CD8-positive, alpha-beta memory T cell (primary cell): ENCODE data around the gene CMTM7. TPM values are rescaled to one million over a fixed set of nuclear protein-coding genes. Genes with fewer than 3 reads are reported as not detected.

Experiments
- CTCF ChIA-PET: fragments of 350-600 bp; sonication (Branson Sonifier 250); formaldehyde crosslinking; loops from one replicate; lab custom pipeline; 2021; ENCODE audit warnings: antibody characterized with exemption; lab: Charles Lee
- POLR2A ChIA-PET: fragments of 350-600 bp; sonication (Branson Sonifier 250); formaldehyde crosslinking; loops from one replicate; lab custom pipeline; 2021; ENCODE audit warnings: antibody characterized with exemption; lab: Charles Lee
- DNase-seq, 5 donors: peaks; one replicate each; pipeline versions ENCODE4 v3.0.0 to v3.0.0-alpha.2; 2020 to 2022; ENCODE audit warnings: mixed read lengths in 1 of 5
- H3K27ac ChIP-seq: one replicate; pipeline ENCODE4 v1.7.0; 2013; ENCODE audit warnings: low read depth, mild to moderate bottlenecking, low read length, moderate library complexity
- H3K27me3 ChIP-seq: 2 replicates; pipeline ENCODE4 v1.7.0; 2013; ENCODE audit warnings: low read length, mild to moderate bottlenecking; ENCODE audit not compliant: insufficient read depth, poor library complexity, severe bottlenecking
- H3K36me3 ChIP-seq: 2 replicates; pipeline ENCODE4 v1.7.0; 2013; ENCODE audit warnings: mild to moderate bottlenecking, low read length, moderate library complexity; ENCODE audit not compliant: insufficient read depth
- H3K4me1 ChIP-seq: 2 replicates; pipeline ENCODE4 v1.7.0; 2013; ENCODE audit warnings: mild to moderate bottlenecking, low read length, moderate library complexity; ENCODE audit not compliant: insufficient read depth
- H3K4me3 ChIP-seq: 2 replicates; pipeline ENCODE4 v1.7.0; 2013; ENCODE audit warnings: mild to moderate bottlenecking, low read length
- H3K9me3 ChIP-seq: 2 replicates; pipeline ENCODE4 v1.7.0; 2013; ENCODE audit warnings: mild to moderate bottlenecking, low read length
- H3K27ac Mint-ChIP-seq, 8 donors: one replicate each; pipeline ENCODE4 v1.8.0; 2020 to 2021; ENCODE audit warnings: mixed read lengths in 8 of 8, mild to moderate bottlenecking in 6 of 8, inconsistent platforms in 3 of 8, moderate library complexity in 3 of 8
- H3K27me3 Mint-ChIP-seq, 2 donors: one replicate each; pipeline ENCODE4 v1.8.0; 2020 to 2021; ENCODE audit warnings: mixed read lengths in 2 of 2, mild to moderate bottlenecking in 1 of 2, moderate library complexity in 1 of 2
- H3K36me3 Mint-ChIP-seq, 3 donors: one replicate each; pipeline ENCODE4 v1.8.0; 2020 to 2021; ENCODE audit warnings: mixed read lengths in 3 of 3, inconsistent platforms in 1 of 3, mild to moderate bottlenecking in 1 of 3
- H3K4me1 Mint-ChIP-seq, 3 donors: one replicate each; pipeline ENCODE4 v1.8.0; 2020 to 2021; ENCODE audit warnings: mixed read lengths in 3 of 3, inconsistent platforms in 1 of 3, mild to moderate bottlenecking in 1 of 3
- H3K4me3 Mint-ChIP-seq, 7 donors: one replicate each; pipeline ENCODE4 v1.8.0; 2020 to 2021; ENCODE audit warnings: mixed read lengths in 7 of 7, mild to moderate bottlenecking in 6 of 7, moderate library complexity in 4 of 7, inconsistent platforms in 2 of 7
- H3K9me3 Mint-ChIP-seq, 5 donors: one replicate each; pipeline ENCODE4 v1.8.0; 2020 to 2022; ENCODE audit warnings: mixed read lengths in 5 of 5, mild to moderate bottlenecking in 3 of 5, moderate library complexity in 2 of 5, inconsistent platforms in 1 of 5
- polyA plus RNA-seq: library from polyadenylated mRNA; unstranded; fragments of 300-500 nt; fragmentation: Illumina TruSeq; gene quantifications from one replicate; pipeline ENCODE4 v1.2.3, GENCODE V29; 2021
- total RNA-seq, 2 experiments: library from RNA; stranded (reverse); gene quantifications; one replicate each; pipeline ENCODE4 v1.2.3, GENCODE V29; 2021

Gene CMTM7
- total and polyA plus RNA-seq, 3 experiments from 2014 or later = 33.5 to 113 (median 39.4) TPM

DNA sequence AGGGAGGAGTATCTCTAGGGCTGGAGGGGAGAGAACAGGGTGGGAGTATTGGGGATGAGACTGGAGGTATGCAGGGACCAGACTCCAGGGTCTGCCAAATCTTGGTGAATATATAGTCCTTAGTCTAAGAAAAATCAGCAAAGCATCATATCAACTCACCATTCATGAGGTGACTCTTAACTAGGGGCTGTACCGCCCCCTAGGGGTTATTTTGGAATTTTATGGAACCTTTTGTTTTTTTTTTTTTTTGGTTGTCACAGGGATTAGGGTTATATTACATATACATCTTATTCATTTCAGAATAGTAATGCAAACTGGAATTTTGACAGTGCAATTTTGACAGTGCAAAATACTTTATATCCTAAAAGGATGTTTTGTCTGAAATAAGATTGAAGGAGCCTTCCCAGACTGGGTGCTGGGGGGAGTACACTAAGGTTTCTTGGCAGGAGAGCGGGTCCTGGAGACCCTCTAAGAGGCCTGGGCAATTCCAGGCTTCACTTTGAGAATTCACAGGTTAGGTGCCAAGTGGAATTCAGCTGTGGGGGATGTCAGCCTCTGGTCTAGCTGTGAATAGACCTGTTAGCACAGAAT lies 7.5 kb downstream of the CMTM7 start:
- no peaks in the 10 kb centered on the region for H3K36me3 ChIP-seq
- Mint-ChIP-seq H3K36me3 (peaks cover 0 to 5% (median 0%) of the 10 kb centered on the region in 3 donors), H3K27ac (peak overlapping the region; percentile 4 to 93 (median 68)), H3K9me3 (no peaks in the 10 kb centered on the region), H3K4me3 (peak overlapping the region in 2 of 7 donors; percentile 33 to 78), H3K27me3 (no peaks in the 10 kb centered on the region), H3K4me1 (peaks cover 59 to 90% (median 76%) of the 10 kb centered on the region in 3 donors)
- H3K27me3 ChIP-seq = no peaks in the 10 kb centered on the region
- CTCF ChIA-PET = interaction anchor here (1.0 to 17.3 kb wide), 8 partner anchors 25 to 69 kb away, joined by 3 to 160 read pairs (median 6); no protein-coding TSS in a partner anchor
- POLR2A ChIA-PET = no interaction called here
- H3K27ac ChIP-seq = no peak overlapping the region
- H3K9me3 ChIP-seq = no peaks in the 10 kb centered on the region
- peak in 4 of 5 donors; percentile 34 to 69 (median 58) for DNase-seq
- H3K4me1 ChIP-seq = peaks cover 45% of the 10 kb centered on the region
- H3K4me3 ChIP-seq = no peak overlapping the region

DNA sequence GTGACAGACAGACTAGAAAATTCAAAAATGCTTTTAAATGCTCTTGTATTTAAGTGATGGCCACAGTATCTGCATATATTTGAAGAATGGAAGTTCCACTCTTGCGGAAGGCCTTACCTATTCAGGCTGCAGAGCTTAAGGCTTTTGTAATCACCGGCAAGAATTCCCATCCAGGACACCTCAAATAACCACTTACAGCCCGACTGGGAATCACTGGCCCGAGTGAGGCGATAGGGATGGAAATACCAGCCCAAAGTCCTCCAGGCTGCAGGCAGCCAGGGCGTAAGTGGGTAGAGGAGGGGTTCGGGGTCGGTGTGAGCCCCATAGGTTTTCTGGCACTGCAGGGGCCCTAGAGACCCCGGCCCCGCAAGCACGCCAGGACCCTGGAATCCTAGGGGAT lies 9.5 kb downstream of the CMTM7 start:
- H3K36me3 Mint-ChIP-seq = peaks cover 0 to 20% (median 2%) of the 10 kb centered on the region in 3 donors
- Histone ChIP-seq H3K27ac (peak overlapping the region; percentile 73), H3K4me3 (peak overlapping the region; percentile 67), H3K36me3 (no peaks in the 10 kb centered on the region), H3K4me1 (peaks cover 47% of the 10 kb centered on the region), H3K9me3 (no peaks in the 10 kb centered on the region), H3K27me3 (no peaks in the 10 kb centered on the region)
- no peaks in the 10 kb centered on the region for H3K27me3 Mint-ChIP-seq
- H3K27ac Mint-ChIP-seq = peak overlapping the region; percentile 93 to 99 (median 96)
- H3K4me3 Mint-ChIP-seq = peak overlapping the region; percentile 84 to 98 (median 91)
- ChIA-PET CTCF (interaction anchor here (0.7 to 17.3 kb wide), 6 partner anchors 8 to 67 kb away, joined by 3 to 160 read pairs (median 5); no protein-coding TSS in a partner anchor), POLR2A (interaction anchor here (0.6 to 1.2 kb wide), 2 partner anchors 10 to 66 kb away, joined by 3 to 9 read pairs; partner anchors contain the start of gene CMTM7)
- no peak for DNase-seq
- H3K4me1 Mint-ChIP-seq = peaks cover 52 to 90% (median 66%) of the 10 kb centered on the region in 3 donors
- no peaks in the 10 kb centered on the region for H3K9me3 Mint-ChIP-seq

DNA sequence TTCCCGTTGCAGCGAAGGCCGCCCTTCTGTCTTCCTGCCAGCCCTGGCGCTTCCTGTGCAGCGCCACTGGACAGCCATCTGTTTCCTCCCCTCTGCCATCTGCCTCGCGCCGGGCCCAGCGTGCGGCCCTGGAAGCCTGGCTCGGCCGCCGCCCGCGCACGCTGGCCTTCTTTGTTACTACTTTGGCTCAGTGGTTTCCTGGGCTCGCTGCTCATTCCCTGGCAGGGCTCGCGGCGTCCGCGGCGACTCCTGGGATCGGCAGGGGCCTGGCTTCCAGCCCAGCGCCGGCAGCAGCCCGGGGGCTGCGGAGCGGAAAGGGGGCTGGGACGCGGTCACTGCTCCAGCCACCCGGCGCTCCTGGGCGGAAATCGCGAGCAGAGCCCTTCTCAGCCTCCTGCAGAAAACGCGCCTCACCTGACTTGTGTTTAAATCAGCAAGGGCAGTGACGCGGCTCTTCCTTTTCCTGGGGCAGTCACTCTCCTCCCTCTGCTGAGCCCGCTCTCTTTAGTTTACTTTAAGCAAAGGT lies 10.0 kb downstream of the CMTM7 start:
- H3K4me3 ChIP-seq = peak overlapping the region; percentile 67

DNA sequence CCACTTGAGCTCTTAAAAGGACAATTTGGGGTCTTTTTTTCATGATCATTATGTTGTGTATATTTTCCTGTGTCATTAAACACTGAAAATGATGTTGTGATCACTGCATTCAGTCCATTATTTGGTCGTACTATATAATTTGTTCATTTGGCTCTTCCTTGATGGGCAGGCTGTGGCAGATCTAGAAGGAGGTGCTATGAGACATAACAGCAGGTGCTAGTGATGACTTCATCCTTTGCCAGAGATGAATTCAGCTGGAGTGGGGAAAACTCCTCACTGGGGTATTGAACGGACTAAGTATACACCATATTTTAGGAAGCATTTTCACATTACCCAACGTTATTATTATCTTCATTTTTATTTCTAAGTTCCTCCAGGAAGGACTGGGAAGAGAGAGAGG lies 12.0 kb downstream of the CMTM7 start:
- Mint-ChIP-seq H3K27ac (peak overlapping the region; percentile 52 to 95 (median 90)), H3K4me1 (peaks cover 45 to 95% (median 58%) of the 10 kb centered on the region in 3 donors), H3K9me3 (no peaks in the 10 kb centered on the region), H3K4me3 (peak overlapping the region in 6 of 7 donors; percentile 3 to 73 (median 28)), H3K27me3 (no peaks in the 10 kb centered on the region), H3K36me3 (peaks cover 0 to 34% (median 2%) of the 10 kb centered on the region in 3 donors)
- ChIA-PET POLR2A (no interaction called here), CTCF (interaction anchor here (0.8 to 5.4 kb wide), 6 partner anchors 10 to 67 kb away, joined by 3 to 33 read pairs (median 5); no protein-coding TSS in a partner anchor)
- no peak overlapping the region for H3K4me3 ChIP-seq
- H3K27ac ChIP-seq = no peak overlapping the region
- no peaks in the 10 kb centered on the region for H3K36me3 ChIP-seq
- no peaks in the 10 kb centered on the region for H3K9me3 ChIP-seq
- H3K4me1 ChIP-seq = peaks cover 51% of the 10 kb centered on the region
- no peak for DNase-seq
- no peaks in the 10 kb centered on the region for H3K27me3 ChIP-seq

More for the DNA sequence above, 10.0 kb downstream of the CMTM7 start:
- DNase-seq = peak; percentile 38 to 78 (median 57)
- Mint-ChIP-seq H3K4me3 (peak overlapping the region; percentile 84 to 98 (median 91)), H3K4me1 (peaks cover 52 to 90% (median 65%) of the 10 kb centered on the region in 3 donors), H3K36me3 (peaks cover 0 to 24% (median 2%) of the 10 kb centered on the region in 3 donors), H3K27ac (peak overlapping the region; percentile 93 to 99 (median 96)), H3K9me3 (no peaks in the 10 kb centered on the region), H3K27me3 (no peaks in the 10 kb centered on the region)
- POLR2A ChIA-PET = interaction anchor here (0.6 to 1.2 kb wide), 3 partner anchors 10 to 65 kb away, joined by 3 to 9 read pairs (median 5); partner anchors contain the start of gene CMTM7
- Histone ChIP-seq H3K27me3 (no peaks in the 10 kb centered on the region), H3K27ac (peak overlapping the region; percentile 73), H3K9me3 (no peaks in the 10 kb centered on the region), H3K36me3 (no peaks in the 10 kb centered on the region), H3K4me1 (peaks cover 48% of the 10 kb centered on the region)
- CTCF ChIA-PET = interaction anchor here (0.7 to 17.3 kb wide), 8 partner anchors 7 to 67 kb away, joined by 3 to 160 read pairs (median 6); no protein-coding TSS in a partner anchor

DNA sequence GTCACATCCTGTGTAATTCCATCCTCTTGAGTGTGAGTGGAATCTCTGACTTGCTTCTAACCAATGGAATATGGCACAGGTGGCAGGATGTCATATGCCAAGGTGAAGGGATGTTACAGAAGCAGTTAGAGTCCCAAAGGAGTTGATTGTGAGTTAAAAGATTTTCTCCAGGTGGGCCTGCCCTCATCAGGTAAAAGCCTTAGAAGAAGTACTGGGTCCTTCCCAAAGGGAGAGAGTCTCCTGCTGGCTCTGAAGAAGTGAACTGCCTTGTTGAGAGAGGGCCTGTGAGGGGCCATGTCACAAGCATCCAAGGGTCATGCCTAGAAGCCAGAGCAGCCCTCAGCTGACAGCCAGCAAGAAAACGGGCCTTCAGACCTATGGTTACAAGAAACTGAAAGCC lies 13.1 kb downstream of the CMTM7 start:
- Mint-ChIP-seq H3K4me1 (peaks cover 41 to 94% (median 54%) of the 10 kb centered on the region in 3 donors), H3K27ac (peak overlapping the region; percentile 13 to 93 (median 62)), H3K27me3 (no peaks in the 10 kb centered on the region), H3K36me3 (peaks cover 0 to 38% (median 5%) of the 10 kb centered on the region in 3 donors), H3K4me3 (peak overlapping the region in 2 of 7 donors; percentile 24 to 45), H3K9me3 (no peaks in the 10 kb centered on the region)
- ChIA-PET CTCF (interaction anchor here (1.0 to 5.4 kb wide), 2 partner anchors 22 to 63 kb away, joined by 3 to 33 read pairs; no protein-coding TSS in a partner anchor), POLR2A (interaction anchor here (0.9 to 1.1 kb wide), 2 partner anchors 13 to 25 kb away, joined by 3 to 6 read pairs; no protein-coding TSS in a partner anchor)
- Histone ChIP-seq H3K4me3 (no peak overlapping the region), H3K27me3 (no peaks in the 10 kb centered on the region), H3K27ac (no peak overlapping the region), H3K9me3 (no peaks in the 10 kb centered on the region), H3K36me3 (no peaks in the 10 kb centered on the region), H3K4me1 (peaks cover 48% of the 10 kb centered on the region)
- no peak for DNase-seq

DNA sequence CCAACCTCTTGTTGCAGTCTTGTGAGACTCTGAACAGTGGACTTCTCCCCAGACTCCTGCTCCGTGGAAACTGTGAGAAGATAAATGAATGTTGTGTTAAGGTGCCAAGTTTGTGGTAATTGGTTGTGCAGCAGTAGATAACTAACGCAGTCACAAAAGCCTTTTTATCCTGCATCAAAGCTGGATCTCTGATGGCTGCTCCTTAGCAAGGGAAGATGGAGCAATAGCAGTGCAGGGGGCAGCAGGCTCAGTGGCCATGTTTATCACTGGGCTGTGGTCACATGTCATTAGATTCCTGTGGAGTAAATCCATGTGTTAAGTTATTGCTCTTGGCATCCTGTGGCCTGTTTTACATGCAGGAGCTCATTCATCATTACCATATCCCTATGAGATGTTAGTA lies 13.5 kb downstream of the CMTM7 start:
- peak overlapping the region in 6 of 8 donors; percentile 11 to 68 (median 48) for H3K27ac Mint-ChIP-seq
- H3K27me3 Mint-ChIP-seq = no peaks in the 10 kb centered on the region
- no peaks in the 10 kb centered on the region for H3K9me3 Mint-ChIP-seq
- Histone ChIP-seq H3K27ac (no peak overlapping the region), H3K36me3 (no peaks in the 10 kb centered on the region), H3K27me3 (no peaks in the 10 kb centered on the region), H3K9me3 (no peaks in the 10 kb centered on the region), H3K4me1 (peaks cover 53% of the 10 kb centered on the region), H3K4me3 (no peak overlapping the region)
- ChIA-PET POLR2A (interaction anchor here (1.1 to 1.4 kb wide), 2 partner anchors 13 to 28 kb away, joined by 3 to 6 read pairs; no protein-coding TSS in a partner anchor), CTCF (interaction anchor here (1.0 to 5.4 kb wide), 2 partner anchors 22 to 63 kb away, joined by 3 to 33 read pairs; no protein-coding TSS in a partner anchor)
- H3K4me3 Mint-ChIP-seq = no peak overlapping the region
- H3K36me3 Mint-ChIP-seq = peaks cover 0 to 41% (median 5%) of the 10 kb centered on the region in 3 donors
- peaks cover 44 to 95% (median 58%) of the 10 kb centered on the region in 3 donors for H3K4me1 Mint-ChIP-seq
- no peak for DNase-seq

DNA sequence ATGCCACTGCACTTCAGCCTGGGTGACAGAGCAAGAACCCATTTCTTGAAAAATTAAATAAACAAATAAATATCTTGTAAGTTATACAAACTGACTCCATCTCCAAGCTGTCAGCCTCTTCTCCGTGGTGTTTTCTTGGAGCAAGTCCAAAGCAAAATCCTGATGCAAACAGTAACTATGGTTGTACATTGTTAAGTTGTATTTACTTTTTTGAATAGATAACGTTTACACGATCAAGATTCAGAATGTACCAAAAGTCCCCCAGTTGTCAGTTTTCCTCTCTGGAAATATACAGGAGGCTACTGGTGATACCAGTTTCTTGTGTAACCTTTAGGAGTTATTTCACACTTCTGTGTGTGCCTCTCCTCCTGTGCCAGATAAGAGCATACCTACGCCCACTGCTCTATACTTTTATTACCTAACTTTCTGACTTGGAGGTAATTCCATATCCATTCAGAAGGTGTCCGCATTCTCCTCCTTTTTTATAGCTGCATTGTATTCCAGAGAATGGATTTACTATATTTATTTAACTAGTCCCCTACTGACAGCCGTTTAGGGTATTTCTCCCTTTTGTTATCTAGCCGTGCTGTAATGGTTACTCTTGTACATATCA lies 14.2 kb downstream of the CMTM7 start:
- ChIA-PET CTCF (interaction anchor here (1.0 to 5.4 kb wide), 3 partner anchors 19 to 62 kb away, joined by 3 to 33 read pairs (median 6); no protein-coding TSS in a partner anchor), POLR2A (interaction anchor here (1.4 kb wide), 1 partner anchor 28 kb away, joined by 3 read pairs; no protein-coding TSS in a partner anchor)
- Mint-ChIP-seq H3K4me1 (peaks cover 40 to 95% (median 56%) of the 10 kb centered on the region in 3 donors), H3K4me3 (no peak overlapping the region), H3K27me3 (no peaks in the 10 kb centered on the region), H3K27ac (peak overlapping the region in 3 of 8 donors; percentile 14 to 64 (median 52)), H3K9me3 (no peaks in the 10 kb centered on the region), H3K36me3 (peaks cover 0 to 41% (median 5%) of the 10 kb centered on the region in 3 donors)
- peaks cover 55% of the 10 kb centered on the region for H3K4me1 ChIP-seq
- H3K27ac ChIP-seq = no peak overlapping the region
- no peak overlapping the region for H3K4me3 ChIP-seq
- no peaks in the 10 kb centered on the region for H3K27me3 ChIP-seq
- no peak for DNase-seq
- no peaks in the 10 kb centered on the region for H3K9me3 ChIP-seq
- no peaks in the 10 kb centered on the region for H3K36me3 ChIP-seq
